Hematopoietic multipotent progenitor cell treated with erythropoietin and hydrocortisone succinate and interleukin-3 and kit ligand, for 8 days (in vitro differentiated cells): ENCODE data around the gene BCAS4.
A peak's percentile ranks its signal among the peaks of the same experiment; 100 is the strongest.
"Not testable (repeated sequence)": the region's sequence is repeated elsewhere in the genome, so short reads cannot be mapped to it uniquely, and the experiment has no call there.

ENCODE experiments used
- DNase-seq: peaks from one replicate; pipeline ENCODE4 v3.0.0-alpha.2; 2015

The BCAS4 gene

GRCh38 chr20:50794846-50795634 is at the start of gene BCAS4:
Gene BCAS4, plus strand, starts transcription at chr20:50795061. Its CDS starts 23 bp downstream, at chr20:50795084.
- peak; percentile 71 for DNase-seq

- DNase-seq = no peak
Observed at GRCh38 chr20:50745634-50746137, 49.2 kb upstream of the BCAS4 start.

- DNase-seq = no peak
Observed at GRCh38 chr20:50746138-50746940, 48.5 kb upstream of the BCAS4 start.

- DNase-seq = no peak
Observed at GRCh38 chr20:50747275-50747674, 47.6 kb upstream of the BCAS4 start.

- no peak for DNase-seq
Observed at GRCh38 chr20:50750145-50750671, 44.7 kb upstream of the BCAS4 start.

- DNase-seq = no peak
Observed at GRCh38 chr20:50753152-50753551, 41.7 kb upstream of the BCAS4 start.

- DNase-seq = no peak
Observed at GRCh38 chr20:50754420-50754819, 40.4 kb upstream of the BCAS4 start.

- no peak for DNase-seq
Observed at GRCh38 chr20:50756447-50756846, 38.4 kb upstream of the BCAS4 start.

GRCh38 chr20:50758469-50758868 is 36.4 kb upstream of the BCAS4 start:
- DNase-seq = no peak

GRCh38 chr20:50758992-50759391 is 35.9 kb upstream of the BCAS4 start:
- DNase-seq = no peak

- no peak for DNase-seq
Observed at GRCh38 chr20:50759678-50760077, 35.2 kb upstream of the BCAS4 start.

GRCh38 chr20:50762045-50762422 is 32.8 kb upstream of the BCAS4 start:
- no peak for DNase-seq

GRCh38 chr20:50762435-50763220 is 32.2 kb upstream of the BCAS4 start:
- no peak for DNase-seq

- DNase-seq = not testable (repeated sequence)
Observed at GRCh38 chr20:50763550-50764458, 31.1 kb upstream of the BCAS4 start.

- DNase-seq = not testable (repeated sequence)
Observed at GRCh38 chr20:50765251-50765650, 29.6 kb upstream of the BCAS4 start.

GRCh38 chr20:50765674-50766073 is 29.2 kb upstream of the BCAS4 start:
- no peak for DNase-seq

GRCh38 chr20:50766955-50767809 is 27.7 kb upstream of the BCAS4 start:
- DNase-seq = not testable (repeated sequence)

GRCh38 chr20:50768991-50769390 is 25.9 kb upstream of the BCAS4 start:
- not testable (repeated sequence) for DNase-seq

GRCh38 chr20:50769551-50770085 is 25.2 kb upstream of the BCAS4 start:
- not testable (repeated sequence) for DNase-seq

GRCh38 chr20:50771419-50772080 is 23.3 kb upstream of the BCAS4 start:
- not testable (repeated sequence) for DNase-seq
